A673 (cell line): ENCODE measurements around the gene CD69. TPM values are rescaled to one million over a fixed set of nuclear protein-coding genes. Genes with fewer than 3 reads are reported as not detected.

Source experiments
- BruUV-seq: library from RNA; stranded (reverse); fragments of 400-500 nt; replicated peaks from 2 replicates; lab custom pipeline; 2021; lab: Mats Ljungman, UMichigan
- CTCF ChIA-PET: fragments of 300-600 bp; sonication (Branson Sonifier 250); formaldehyde crosslinking; loops from one replicate; lab custom pipeline; 2022; ENCODE audit warnings: antibody characterized with exemption; lab: Charles Lee
- POLR2A ChIA-PET: fragments of 300-600 bp; sonication (Branson Sonifier 250); formaldehyde crosslinking; loops from one replicate; lab custom pipeline; 2022; ENCODE audit warnings: antibody characterized with exemption; ENCODE audit not compliant: low non-redundant PET; lab: Charles Lee
- DNase-seq: peaks from one replicate; pipeline ENCODE4 v3.0.0-alpha.2; 2015; ENCODE audit warnings: low spot score
- H3K27ac ChIP-seq: fragments of 200-600 bp; sonication (generic); 2 replicates; pipeline ENCODE4 v1.5.1; 2016; ENCODE audit warnings: mixed run types, low read depth, mild to moderate bottlenecking, mixed read lengths, antibody characterized with exemption, low read length; ENCODE audit not compliant: poor library complexity, severe bottlenecking
- H3K27me3 ChIP-seq: fragments of 200-600 bp; sonication (generic); replicated peaks from 2 replicates; pipeline ENCODE4 v1.6.1; 2017; ENCODE audit warnings: mixed run types, low read depth, mild to moderate bottlenecking, mixed read lengths, antibody characterized with exemption, low read length; ENCODE audit not compliant: insufficient read depth, poor library complexity
- H3K36me3 ChIP-seq: fragments of 200-600 bp; sonication (generic); 2 replicates; pipeline ENCODE4 v1.6.1; 2016; ENCODE audit warnings: mixed run types, mild to moderate bottlenecking, mixed read lengths, antibody characterized with exemption, low read length; ENCODE audit not compliant: insufficient read depth, poor library complexity, severe bottlenecking
- H3K4me1 ChIP-seq: fragments of 200-600 bp; sonication (generic); 2 replicates; pipeline ENCODE4 v1.6.1; 2017; ENCODE audit warnings: mixed run types, mild to moderate bottlenecking, mixed read lengths, antibody characterized with exemption, low read length; ENCODE audit not compliant: insufficient read depth, poor library complexity, severe bottlenecking
- H3K4me3 ChIP-seq: fragments of 200-600 bp; sonication (generic); 2 replicates; pipeline ENCODE4 v1.5.1; 2016; ENCODE audit warnings: low read depth, mixed run types, mild to moderate bottlenecking, mixed read lengths, low read length; ENCODE audit not compliant: poor library complexity, severe bottlenecking
- H3K9me3 ChIP-seq: fragments of 200-600 bp; sonication (generic); 2 replicates; pipeline ENCODE4 v1.6.1; 2016; ENCODE audit warnings: mixed run types, low read depth, mild to moderate bottlenecking, mixed read lengths, antibody characterized with exemption, low read length; ENCODE audit not compliant: poor library complexity, severe bottlenecking
- CTCF ChIP-seq: fragments of 300-800, 200-600 bp; sonication (generic); conservative IDR thresholded peaks from 2 replicates; pipeline ENCODE4 v1.5.1; 2017; ENCODE audit warnings: low read depth, mild to moderate bottlenecking, antibody characterized with exemption, low read length, moderate library complexity, mixed read lengths
- EZH2 ChIP-seq: fragments of 200-600 bp; sonication (generic); IDR thresholded peaks from 2 replicates; pipeline ENCODE4 v1.6.1; 2017; ENCODE audit warnings: borderline replicate concordance, low read depth, mild to moderate bottlenecking, mixed read lengths, antibody characterized with exemption, low read length; ENCODE audit not compliant: poor library complexity, severe bottlenecking
- intact Hi-C: fragments of 100-400 bp; cut with micrococcal nuclease; formaldehyde crosslinking; loops from one replicate; pipeline ENCODE4 v1.10.0; 2022; ENCODE audit not compliant: unreplicated experiment
- total RNA-seq: library from RNA; stranded (reverse); gene quantifications from 2 replicates; pipeline ENCODE4 v1.2.3, GENCODE V29; 2021

CD69 gene
- total RNA-seq, 1 experiment from 2014 or later, result not detected

GRCh38 chr12:9756170-9756569 lies 4.5 kb downstream of the CD69 start:
- no peak for DNase-seq
- intact Hi-C loops, result no loop called here

GRCh38 chr12:9755567-9755966 lies 5.1 kb downstream of the CD69 start:
- no TSS peak for BruUV-seq
- CTCF ChIA-PET, result no interaction called here
- POLR2A ChIA-PET, result no interaction called here

More at GRCh38 chr12:9756170-9756569, 4.5 kb downstream of the CD69 start:
- no peaks in the 10 kb centered on the region for H3K9me3 ChIP-seq
- ChIA-PET CTCF (interaction anchor here (1.1 kb wide), 1 partner anchor 9 kb away, joined by 4 read pairs; no protein-coding TSS in a partner anchor), POLR2A (no interaction called here)
- peaks cover 7% of the 10 kb centered on the region for H3K4me1 ChIP-seq
- TF ChIP-seq CTCF (no peak), EZH2 (no peak)
- no peaks in the 10 kb centered on the region for H3K27me3 ChIP-seq
- no peak overlapping the region for H3K27ac ChIP-seq
- BruUV-seq, result no TSS peak
- H3K36me3 ChIP-seq, result no peaks in the 10 kb centered on the region
- H3K4me3 ChIP-seq, result no peak overlapping the region

GRCh38 chr12:9755035-9755434 lies 5.7 kb downstream of the CD69 start:
- intact Hi-C loops, result no loop called here
- TF ChIP-seq CTCF (no peak), EZH2 (no peak)
- Histone ChIP-seq H3K4me1 (peaks cover 3% of the 10 kb centered on the region), H3K27ac (no peak overlapping the region), H3K36me3 (no peaks in the 10 kb centered on the region), H3K4me3 (no peak overlapping the region), H3K9me3 (no peaks in the 10 kb centered on the region), H3K27me3 (no peaks in the 10 kb centered on the region)
- ChIA-PET CTCF (no interaction called here), POLR2A (no interaction called here)
- BruUV-seq, result no TSS peak
- no peak for DNase-seq

More at GRCh38 chr12:9755567-9755966, 5.1 kb downstream of the CD69 start:
- Histone ChIP-seq H3K4me1 (peaks cover 1% of the 10 kb centered on the region), H3K27ac (no peak overlapping the region), H3K9me3 (no peaks in the 10 kb centered on the region), H3K4me3 (no peak overlapping the region), H3K27me3 (no peaks in the 10 kb centered on the region), H3K36me3 (no peaks in the 10 kb centered on the region)
- intact Hi-C loops, result no loop called here
- TF ChIP-seq CTCF, result no peak
- TF ChIP-seq EZH2, result no peak
- no peak for DNase-seq
